ENCODE data around the gene BNC1.

DNA sequence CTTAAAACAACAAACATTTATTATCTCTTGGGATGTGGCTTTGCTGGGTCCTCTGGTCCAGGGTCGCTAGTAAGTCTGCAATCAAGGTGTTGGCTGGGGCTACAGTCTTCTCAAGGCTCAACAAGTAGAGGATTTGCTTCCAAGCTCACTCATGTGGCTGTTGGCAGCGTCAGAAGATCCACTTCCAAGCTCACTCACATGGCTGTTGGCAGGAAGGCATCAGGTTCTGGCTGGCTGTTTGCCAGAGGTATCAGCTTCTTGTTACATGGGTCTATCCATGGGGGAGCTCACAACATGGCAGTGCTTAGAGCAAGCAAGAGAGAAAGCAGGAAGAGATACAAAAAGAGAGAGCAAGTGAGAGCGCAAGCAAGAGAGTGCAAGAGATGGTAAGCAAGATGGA is 15.0 kb upstream of the BNC1 start:
- TF ChIP-seq TEAD4 (IDR thresholded peaks at IDR 0.05) (no peak), FOXM1 (IDR thresholded peaks at IDR 0.05; ENCODE audit: borderline replicate concordance, low read depth) (no peak), EP300 (IDR thresholded peaks at IDR 0.05; ENCODE audit: borderline replicate concordance) (no peak), CEBPB (IDR thresholded peaks at IDR 0.05) (no peak), RAD21 (IDR thresholded peaks at IDR 0.05; ENCODE audit: low read depth) (no peak), TAF1 (IDR thresholded peaks at IDR 0.05; ENCODE audit: low read depth) (no peak), TCF12 (IDR thresholded peaks at IDR 0.05; ENCODE audit: low read depth) (no peak)
- TF ChIP-seq, protein P1, sequence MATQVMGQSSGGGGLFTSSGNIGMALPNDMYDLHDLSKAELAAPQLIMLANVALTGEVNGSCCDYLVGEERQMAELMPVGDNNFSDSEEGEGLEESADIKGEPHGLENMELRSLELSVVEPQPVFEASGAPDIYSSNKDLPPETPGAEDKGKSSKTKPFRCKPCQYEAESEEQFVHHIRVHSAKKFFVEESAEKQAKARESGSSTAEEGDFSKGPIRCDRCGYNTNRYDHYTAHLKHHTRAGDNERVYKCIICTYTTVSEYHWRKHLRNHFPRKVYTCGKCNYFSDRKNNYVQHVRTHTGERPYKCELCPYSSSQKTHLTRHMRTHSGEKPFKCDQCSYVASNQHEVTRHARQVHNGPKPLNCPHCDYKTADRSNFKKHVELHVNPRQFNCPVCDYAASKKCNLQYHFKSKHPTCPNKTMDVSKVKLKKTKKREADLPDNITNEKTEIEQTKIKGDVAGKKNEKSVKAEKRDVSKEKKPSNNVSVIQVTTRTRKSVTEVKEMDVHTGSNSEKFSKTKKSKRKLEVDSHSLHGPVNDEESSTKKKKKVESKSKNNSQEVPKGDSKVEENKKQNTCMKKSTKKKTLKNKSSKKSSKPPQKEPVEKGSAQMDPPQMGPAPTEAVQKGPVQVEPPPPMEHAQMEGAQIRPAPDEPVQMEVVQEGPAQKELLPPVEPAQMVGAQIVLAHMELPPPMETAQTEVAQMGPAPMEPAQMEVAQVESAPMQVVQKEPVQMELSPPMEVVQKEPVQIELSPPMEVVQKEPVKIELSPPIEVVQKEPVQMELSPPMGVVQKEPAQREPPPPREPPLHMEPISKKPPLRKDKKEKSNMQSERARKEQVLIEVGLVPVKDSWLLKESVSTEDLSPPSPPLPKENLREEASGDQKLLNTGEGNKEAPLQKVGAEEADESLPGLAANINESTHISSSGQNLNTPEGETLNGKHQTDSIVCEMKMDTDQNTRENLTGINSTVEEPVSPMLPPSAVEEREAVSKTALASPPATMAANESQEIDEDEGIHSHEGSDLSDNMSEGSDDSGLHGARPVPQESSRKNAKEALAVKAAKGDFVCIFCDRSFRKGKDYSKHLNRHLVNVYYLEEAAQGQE (IDR thresholded peaks at IDR 0.05; ENCODE audit: low read depth) = no peak
- TF ChIP-seq, protein P2, sequence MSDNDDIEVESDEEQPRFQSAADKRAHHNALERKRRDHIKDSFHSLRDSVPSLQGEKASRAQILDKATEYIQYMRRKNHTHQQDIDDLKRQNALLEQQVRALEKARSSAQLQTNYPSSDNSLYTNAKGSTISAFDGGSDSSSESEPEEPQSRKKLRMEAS (IDR thresholded peaks at IDR 0.05) = no peak

All from Ishikawa (cell line).